Non-pigmented ciliary epithelial cell (primary cell): ENCODE data around the gene NDUFS3.
"Not testable (repeated sequence)": the region's sequence is repeated elsewhere in the genome, so short reads cannot be mapped to it uniquely, and the experiment has no call there.

Experiments
- DNase-seq: peaks from one replicate; pipeline ENCODE4 v3.0.0-alpha.2; 2010; ENCODE audit warnings: low read depth

Gene NDUFS3

GRCh38 chr11:47578524-47579494 lies at the start of gene NDUFS3, which contains the start of gene KBTBD4:
Gene NDUFS3 (plus strand): TSS chr11:47579074. CDS start chr11:47579092, 18 bp downstream.
Gene KBTBD4 (minus strand): TSS chr11:47578970. CDS start chr11:47578951, 19 bp downstream.
- DNase-seq: peak; percentile 63

- DNase-seq: no peak
These were observed 48.9 kb upstream of the NDUFS3 start for GRCh38 chr11:47529951-47530350.

- DNase-seq: not testable (repeated sequence)
These were observed 48.2 kb upstream of the NDUFS3 start for GRCh38 chr11:47530721-47531120.

GRCh38 chr11:47531666-47532065 lies 47.2 kb upstream of the NDUFS3 start:
- no peak for DNase-seq

GRCh38 chr11:47532597-47533213 lies 46.2 kb upstream of the NDUFS3 start:
- DNase-seq: no peak

GRCh38 chr11:47533690-47534151 lies 45.2 kb upstream of the NDUFS3 start:
- DNase-seq: no peak

- no peak for DNase-seq
These were observed 44.1 kb upstream of the NDUFS3 start for GRCh38 chr11:47534704-47535251.

- no peak for DNase-seq
These were observed 42.0 kb upstream of the NDUFS3 start for GRCh38 chr11:47536915-47537314.

GRCh38 chr11:47538741-47539565 lies 39.9 kb upstream of the NDUFS3 start:
- DNase-seq: no peak

- DNase-seq: no peak
These were observed 39.2 kb upstream of the NDUFS3 start for GRCh38 chr11:47539681-47540039.

GRCh38 chr11:47541070-47541469 lies 37.8 kb upstream of the NDUFS3 start:
- no peak for DNase-seq

- DNase-seq: no peak
These were observed 33.6 kb upstream of the NDUFS3 start for GRCh38 chr11:47545298-47545697.

- DNase-seq: not testable (repeated sequence)
These were observed 32.6 kb upstream of the NDUFS3 start for GRCh38 chr11:47546274-47546673.

GRCh38 chr11:47550288-47551047 lies 28.4 kb upstream of the NDUFS3 start:
- no peak for DNase-seq

- DNase-seq: no peak
These were observed 27.8 kb upstream of the NDUFS3 start for GRCh38 chr11:47551086-47551485.

- no peak for DNase-seq
These were observed 26.8 kb upstream of the NDUFS3 start for GRCh38 chr11:47552056-47552565.

- no peak for DNase-seq
These were observed 26.1 kb upstream of the NDUFS3 start, which contains the start of gene CELF1 for GRCh38 chr11:47552566-47553405. Gene CELF1 (minus strand): TSS chr11:47553132. CDS start chr11:47499523, 53,609 bp downstream.

GRCh38 chr11:47553406-47553743 lies 25.5 kb upstream of the NDUFS3 start:
- DNase-seq: no peak

GRCh38 chr11:47557004-47557403 lies 21.9 kb upstream of the NDUFS3 start:
- DNase-seq: not testable (repeated sequence)

- no peak for DNase-seq
These were observed 20.2 kb upstream of the NDUFS3 start for GRCh38 chr11:47558695-47559094.
